HG02571 (cell line): ENCODE measurements around the gene RASSF3.
A peak's percentile ranks its signal among the peaks of the same experiment; 100 is the strongest.

ENCODE experiments used
- ATAC-seq: cut with Tn5 transposase; IDR thresholded peaks from one replicate; pipeline ENCODE4 v1.9.1; 2021; ENCODE audit warnings: mild to moderate bottlenecking, moderate library complexity; ENCODE audit not compliant: unreplicated experiment

RASSF3 gene

GRCh38 chr12:64667793-64668192, 57.5 kb downstream of the RASSF3 start:
- no peak for ATAC-seq

DNA sequence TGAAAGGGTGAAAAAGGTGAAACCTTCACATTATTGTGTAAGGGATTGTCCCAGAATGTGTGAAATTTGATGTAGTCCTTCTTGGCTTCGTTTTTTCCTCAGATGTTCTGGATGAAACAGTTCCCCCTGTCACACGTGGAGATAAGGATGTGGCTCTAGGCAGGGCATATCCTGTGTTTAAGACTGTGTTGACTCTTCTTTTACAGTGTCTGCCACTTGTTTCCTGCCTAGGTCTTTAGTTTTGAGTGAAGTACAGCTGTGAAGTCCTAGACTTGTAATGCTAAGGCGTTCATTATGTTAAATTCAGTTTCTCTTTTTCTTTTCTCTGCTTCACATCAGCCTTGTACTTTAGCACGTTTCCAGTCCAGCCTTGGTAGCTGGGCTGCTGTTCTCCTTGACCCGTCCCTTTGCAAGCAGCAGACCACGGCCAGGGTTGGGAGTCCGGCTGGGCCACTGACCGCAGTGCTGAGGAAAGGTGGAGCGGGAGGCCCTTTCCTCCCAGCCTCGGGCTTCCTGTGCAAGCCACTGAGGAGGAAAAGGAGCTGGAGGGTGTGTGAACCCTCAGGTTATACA, 59.1 kb downstream of the RASSF3 start:
- ATAC-seq = peak; percentile 66

- ATAC-seq = no peak
Observed at GRCh38 chr12:64670019-64670418, 59.7 kb downstream of the RASSF3 start.

GRCh38 chr12:64670919-64671639, 60.8 kb downstream of the RASSF3 start:
- no peak for ATAC-seq

GRCh38 chr12:64671681-64672080, 61.4 kb downstream of the RASSF3 start:
- ATAC-seq = no peak

DNA sequence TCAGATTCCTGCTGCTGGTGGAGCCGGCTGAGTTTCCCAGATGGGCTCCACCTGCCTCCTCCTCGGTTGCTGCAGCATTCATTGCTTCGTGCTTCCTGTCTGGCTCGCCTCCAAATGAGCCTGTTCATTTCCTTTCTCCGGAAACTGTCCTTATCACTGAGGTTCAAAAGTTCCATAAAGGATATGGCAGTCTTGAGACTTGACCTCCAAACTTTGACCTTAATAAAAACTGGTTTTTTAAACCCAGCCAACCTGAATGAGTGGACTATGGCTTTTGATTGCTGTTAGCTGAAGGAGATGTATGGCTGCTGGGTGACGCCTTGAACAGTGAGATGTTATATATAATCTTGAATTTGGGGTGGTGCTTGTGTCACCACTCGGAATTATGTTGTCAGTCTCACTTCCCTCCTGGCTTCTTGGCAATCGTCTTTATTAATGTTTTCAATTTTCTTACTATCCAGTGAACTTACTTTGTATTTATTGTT, 62.7 kb downstream of the RASSF3 start:
- ATAC-seq = no peak

GRCh38 chr12:64673490-64674169, 63.3 kb downstream of the RASSF3 start:
- no peak for ATAC-seq

DNA sequence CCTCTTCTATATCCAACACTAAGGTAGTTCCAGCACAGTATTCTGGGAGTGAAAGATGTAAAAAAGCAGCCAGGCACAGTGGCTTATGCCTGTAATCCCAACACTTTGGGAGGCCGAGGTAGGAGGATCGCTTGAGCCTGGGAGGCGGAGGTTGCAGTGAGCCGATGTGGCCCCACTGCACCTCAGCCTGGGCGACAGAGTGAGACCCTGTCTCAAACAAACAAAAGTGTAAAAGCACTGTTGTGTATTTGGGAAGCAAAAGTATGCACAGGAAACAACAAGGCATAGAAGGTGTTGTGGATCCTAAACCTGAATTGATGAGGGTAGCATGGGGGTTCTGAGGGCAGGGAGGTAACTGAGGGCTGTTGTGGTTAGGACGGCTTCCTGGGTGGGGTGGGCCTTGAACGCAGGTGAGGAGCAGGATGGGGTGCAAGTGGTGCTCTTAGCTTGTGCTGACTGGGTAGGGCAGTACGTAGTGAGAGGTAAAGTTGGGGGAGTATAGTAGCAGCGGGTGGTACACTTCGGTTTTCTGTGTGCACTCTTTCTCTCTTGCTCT, 64.2 kb downstream of the RASSF3 start:
- ATAC-seq = no peak

DNA sequence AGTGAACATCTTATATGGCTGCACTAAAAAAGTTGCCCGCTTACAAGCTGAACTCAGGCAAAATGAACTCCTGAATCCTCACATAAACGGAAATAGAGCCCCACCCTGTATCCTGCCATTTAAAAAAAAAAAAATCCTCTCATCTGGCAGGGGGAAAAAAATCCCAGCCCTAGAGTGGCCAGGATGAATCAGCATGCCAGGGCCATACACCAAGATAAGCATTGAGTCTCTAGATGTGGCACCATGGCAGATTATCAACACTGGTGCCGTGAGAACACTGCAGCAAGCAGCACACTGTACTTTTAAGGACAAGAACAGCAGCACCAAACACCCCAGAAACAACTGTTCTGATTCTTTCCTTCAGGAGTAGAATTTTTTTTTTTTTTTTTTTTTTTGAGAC, 65.5 kb downstream of the RASSF3 start:
- ATAC-seq = no peak

DNA sequence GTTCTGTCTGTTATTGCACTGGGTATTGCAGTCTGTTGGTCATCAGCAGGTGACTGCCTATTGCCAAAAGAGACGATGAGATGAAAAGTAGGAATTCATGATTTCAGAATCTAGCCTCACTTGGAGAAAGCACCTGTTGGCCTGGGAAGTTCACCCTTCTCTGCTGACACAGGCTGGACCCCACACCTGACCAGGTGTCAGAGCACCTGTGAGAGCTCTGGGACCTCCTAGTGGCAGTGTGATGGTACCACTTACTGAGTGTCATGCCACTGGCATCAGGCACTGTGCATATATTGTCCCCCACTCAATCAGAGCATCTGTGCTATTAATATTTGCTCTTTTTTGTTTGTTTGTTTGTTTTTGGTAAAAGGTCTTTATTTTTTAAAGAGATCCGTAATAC, 68.0 kb downstream of the RASSF3 start:
- ATAC-seq = no peak

DNA sequence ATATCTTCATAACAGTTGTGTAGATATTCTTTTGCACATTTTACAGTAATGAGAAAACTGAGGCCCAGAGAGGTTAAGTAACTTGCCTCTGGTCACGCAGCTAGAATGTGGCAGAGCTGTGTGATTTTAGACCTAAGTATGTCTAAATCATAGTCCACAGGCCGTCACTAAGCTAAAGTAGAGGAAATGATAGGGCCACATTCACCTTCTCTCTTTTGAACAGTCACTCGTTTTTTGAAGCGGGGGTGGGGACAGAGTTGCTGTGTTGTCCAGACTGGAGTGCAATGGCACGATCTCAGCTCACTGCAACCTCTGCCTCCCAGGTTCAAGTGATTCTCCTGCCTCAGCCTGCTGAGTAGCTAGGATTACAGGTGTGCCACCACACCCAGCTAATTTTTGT, 68.5 kb downstream of the RASSF3 start:
- no peak for ATAC-seq

- ATAC-seq = peak; percentile 61
Observed at GRCh38 chr12:64679487-64680001, 69.2 kb downstream of the RASSF3 start.

DNA sequence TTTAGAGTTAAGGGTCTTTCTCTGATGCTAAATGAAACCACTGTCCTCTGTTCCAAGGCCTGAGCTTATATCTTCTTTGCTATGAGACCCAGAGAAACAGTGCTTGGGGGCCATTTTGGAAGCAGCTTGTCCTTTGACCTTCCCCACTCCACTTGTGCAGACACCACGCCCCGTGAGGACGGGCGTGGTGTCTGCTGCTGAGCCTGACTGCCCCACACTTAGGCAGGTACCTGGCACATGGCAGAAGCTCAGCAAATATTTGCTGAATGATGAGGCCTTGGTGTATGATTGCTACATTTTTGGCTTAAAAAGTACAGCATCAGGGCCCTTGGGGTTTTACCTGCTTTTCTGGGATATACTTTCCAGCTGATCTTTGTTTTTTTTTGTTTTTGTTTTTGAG, 69.9 kb downstream of the RASSF3 start:
- no peak for ATAC-seq

- ATAC-seq = no peak
Observed at GRCh38 chr12:64681200-64682052, 71.1 kb downstream of the RASSF3 start.

- ATAC-seq = no peak
Observed at GRCh38 chr12:64682572-64683277, 72.4 kb downstream of the RASSF3 start.

DNA sequence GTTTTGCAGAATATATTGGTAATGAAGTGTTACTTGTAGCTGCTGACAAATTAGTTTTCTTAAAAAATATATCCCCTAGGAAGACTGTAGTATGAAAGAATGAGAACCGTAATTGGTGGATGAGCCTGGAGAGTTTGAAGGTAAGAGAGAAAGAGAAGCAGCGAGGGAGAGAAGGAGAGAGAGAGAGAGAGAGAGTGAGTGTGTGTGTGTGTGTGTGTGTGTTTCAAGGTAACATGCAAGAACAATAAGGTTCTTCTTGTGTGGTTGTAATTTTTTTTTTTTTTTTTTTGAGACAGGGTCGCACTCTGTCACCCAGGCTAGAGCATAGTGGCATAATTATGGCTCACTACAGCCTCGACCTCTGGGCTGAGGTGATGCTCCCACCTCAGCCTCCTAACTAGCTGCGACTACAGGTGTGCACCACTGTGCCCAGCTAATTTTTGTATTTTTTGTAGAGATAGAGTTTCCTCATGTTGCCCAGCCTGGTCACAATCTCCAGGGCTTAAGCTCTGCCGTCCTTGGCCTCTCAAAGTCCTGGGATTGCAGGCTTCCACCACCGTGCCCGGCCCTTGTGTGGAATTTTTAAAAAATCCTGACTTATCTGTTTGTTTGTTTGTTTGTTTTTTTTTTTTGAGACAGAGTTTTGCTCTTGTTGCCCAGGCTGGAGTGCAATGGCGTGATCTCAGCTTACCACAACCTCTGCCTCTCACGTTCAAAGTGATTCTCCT, 73.7 kb downstream of the RASSF3 start:
- no peak for ATAC-seq

DNA sequence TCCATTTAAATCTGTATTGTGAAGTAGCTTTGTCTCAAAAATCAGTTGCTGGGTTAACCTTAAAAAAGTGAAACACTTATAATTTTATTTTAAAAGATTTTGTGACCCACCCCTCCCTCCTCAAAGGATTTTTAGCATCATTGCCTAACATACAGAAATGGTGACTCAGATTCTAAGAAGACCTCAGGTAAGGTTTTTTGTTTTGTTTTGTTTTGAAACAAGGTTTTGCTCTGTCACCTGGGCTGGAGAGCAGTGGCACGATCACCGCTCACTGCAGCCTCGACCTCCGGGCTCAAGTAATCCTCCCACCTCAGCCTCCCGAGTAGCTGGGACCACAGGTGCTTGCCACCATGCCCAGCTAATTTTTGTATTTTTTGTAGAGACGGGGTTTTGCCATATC, 74.8 kb downstream of the RASSF3 start:
- no peak for ATAC-seq

GRCh38 chr12:64685605-64686004, 75.3 kb downstream of the RASSF3 start:
- ATAC-seq = no peak

- ATAC-seq = no peak
Observed at GRCh38 chr12:64687816-64688215, 77.5 kb downstream of the RASSF3 start.
